Right lobe of liver (tissue), 4 donors: Measurements from ENCODE around the gene SLC37A4.

Source experiments
- POLR2A ChIP-seq: fragments of 450-650 bp; IDR thresholded peaks from one replicate; pipeline ENCODE4 v1.6.1; 2017; ENCODE audit warnings: antibody characterized with exemption, mild to moderate bottlenecking
- TF ChIP-seq, protein P1 (sequence below), 4 donors: fragments of 200-600 bp in 3 of 4; fragments of 450-650 bp in 1 of 4; IDR thresholded peaks; one replicate each; pipeline versions ENCODE4 v1.5.1 to v1.8.0; 2016 to 2022; ENCODE audit warnings: antibody characterized with exemption in 4 of 4, mild to moderate bottlenecking in 2 of 4
- donor health status: DM: no; HTN: no; CAD: no.
- donor health status: DM: no; HTN: no; CAD: no.
- donor health status: DM: no; HTN: yes; CAD: no.

DNA sequence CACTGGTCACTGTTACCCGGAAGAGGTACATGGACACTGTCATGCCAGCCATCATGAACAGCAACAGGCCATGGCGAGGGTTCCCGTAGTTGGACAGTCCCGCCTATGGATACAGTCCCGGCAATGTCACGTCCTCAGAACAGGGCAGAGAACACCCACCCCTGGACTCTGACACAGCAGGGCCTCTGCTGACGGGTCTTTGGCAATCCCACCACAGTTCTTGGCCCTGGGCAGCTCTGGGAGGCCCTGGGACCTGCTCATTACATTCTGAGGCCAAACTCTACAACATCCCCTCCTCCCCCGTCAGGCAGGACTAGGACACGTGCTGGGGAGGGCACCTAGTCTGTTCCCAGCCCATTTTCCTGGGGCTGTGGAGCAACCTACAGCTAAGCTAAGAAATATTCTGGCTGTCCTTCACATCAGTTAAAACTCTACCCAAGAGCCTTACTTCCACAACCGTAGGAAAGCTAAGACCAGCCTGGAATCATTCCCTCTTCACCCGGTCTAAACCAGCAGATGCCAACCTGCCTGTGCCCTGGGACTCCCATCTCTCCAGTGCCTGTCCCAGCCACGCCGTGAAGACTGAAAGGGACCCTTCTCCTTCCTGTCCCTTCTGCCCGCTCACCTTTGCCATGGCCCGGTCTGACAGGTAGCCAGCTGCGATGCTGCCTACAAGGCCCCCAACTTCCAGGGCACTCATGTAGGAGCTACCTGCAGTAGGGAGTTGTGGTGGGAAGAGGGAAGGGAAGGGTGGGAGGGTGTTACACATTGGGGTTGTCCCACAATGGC lies 4.5 kb downstream of the SLC37A4 start:
- peak; percentile 53 for TF ChIP-seq POLR2A
- TF ChIP-seq, protein P1, sequence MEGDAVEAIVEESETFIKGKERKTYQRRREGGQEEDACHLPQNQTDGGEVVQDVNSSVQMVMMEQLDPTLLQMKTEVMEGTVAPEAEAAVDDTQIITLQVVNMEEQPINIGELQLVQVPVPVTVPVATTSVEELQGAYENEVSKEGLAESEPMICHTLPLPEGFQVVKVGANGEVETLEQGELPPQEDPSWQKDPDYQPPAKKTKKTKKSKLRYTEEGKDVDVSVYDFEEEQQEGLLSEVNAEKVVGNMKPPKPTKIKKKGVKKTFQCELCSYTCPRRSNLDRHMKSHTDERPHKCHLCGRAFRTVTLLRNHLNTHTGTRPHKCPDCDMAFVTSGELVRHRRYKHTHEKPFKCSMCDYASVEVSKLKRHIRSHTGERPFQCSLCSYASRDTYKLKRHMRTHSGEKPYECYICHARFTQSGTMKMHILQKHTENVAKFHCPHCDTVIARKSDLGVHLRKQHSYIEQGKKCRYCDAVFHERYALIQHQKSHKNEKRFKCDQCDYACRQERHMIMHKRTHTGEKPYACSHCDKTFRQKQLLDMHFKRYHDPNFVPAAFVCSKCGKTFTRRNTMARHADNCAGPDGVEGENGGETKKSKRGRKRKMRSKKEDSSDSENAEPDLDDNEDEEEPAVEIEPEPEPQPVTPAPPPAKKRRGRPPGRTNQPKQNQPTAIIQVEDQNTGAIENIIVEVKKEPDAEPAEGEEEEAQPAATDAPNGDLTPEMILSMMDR (IDR thresholded peaks at IDR 0.05): no peak
